Naive B cell (primary cell): Measurements from ENCODE around the gene AFAP1. TPM values are rescaled to one million over a fixed set of nuclear protein-coding genes. Genes with fewer than 3 reads are reported as not detected.

Experiments
- ATAC-seq, 2 donors: fragments of 150-1000 bp; cut with Tn5 transposase; 2 replicates each; pipeline ENCODE4 v1.10.0; 2021; ENCODE audit warnings: low read depth in 2 of 2, mild to moderate bottlenecking in 2 of 2, moderate library complexity in 2 of 2
- DNase-seq: peaks from one replicate; pipeline ENCODE4 v3.0.0; 2022
- H3K27ac Mint-ChIP-seq, 6 donors: one replicate each; pipeline ENCODE4 v1.8.0; 2020 to 2022; ENCODE audit warnings: mild to moderate bottlenecking in 6 of 6, mixed read lengths in 6 of 6, moderate library complexity in 5 of 6, inconsistent platforms in 2 of 6
- H3K27me3 Mint-ChIP-seq, 3 donors: one replicate each; pipeline ENCODE4 v1.8.0; 2021 to 2022; ENCODE audit warnings: mixed read lengths in 3 of 3, mild to moderate bottlenecking in 1 of 3
- H3K36me3 Mint-ChIP-seq, 2 donors: one replicate each; pipeline ENCODE4 v1.8.0; 2020 to 2022; ENCODE audit warnings: mixed read lengths in 2 of 2, inconsistent platforms in 1 of 2, mild to moderate bottlenecking in 1 of 2
- H3K4me1 Mint-ChIP-seq, 3 donors: one replicate each; pipeline ENCODE4 v1.8.0; 2020 to 2022; ENCODE audit warnings: mixed read lengths in 3 of 3, inconsistent platforms in 1 of 3, mild to moderate bottlenecking in 1 of 3, moderate library complexity in 1 of 3
- H3K4me3 Mint-ChIP-seq, 8 donors: one replicate each; pipeline ENCODE4 v1.8.0; 2020 to 2022; ENCODE audit warnings: mild to moderate bottlenecking in 8 of 8, mixed read lengths in 8 of 8, moderate library complexity in 8 of 8, inconsistent platforms in 2 of 8
- H3K9me3 Mint-ChIP-seq, 7 donors: one replicate each; pipeline ENCODE4 v1.8.0; 2020 to 2022; ENCODE audit warnings: mixed read lengths in 7 of 7, mild to moderate bottlenecking in 5 of 7, inconsistent platforms in 2 of 7, moderate library complexity in 1 of 7
- polyA plus RNA-seq, 6 donors: library from polyadenylated mRNA; unstranded; fragments of 300-500 nt; fragmentation: Illumina TruSeq; gene quantifications; one replicate each; pipeline ENCODE4 v1.2.3, GENCODE V29; 2021; ENCODE audit warnings: low read depth in 6 of 6

AFAP1 gene
- polyA plus RNA-seq, 6 donors from 2014 or later, result not detected

DNA sequence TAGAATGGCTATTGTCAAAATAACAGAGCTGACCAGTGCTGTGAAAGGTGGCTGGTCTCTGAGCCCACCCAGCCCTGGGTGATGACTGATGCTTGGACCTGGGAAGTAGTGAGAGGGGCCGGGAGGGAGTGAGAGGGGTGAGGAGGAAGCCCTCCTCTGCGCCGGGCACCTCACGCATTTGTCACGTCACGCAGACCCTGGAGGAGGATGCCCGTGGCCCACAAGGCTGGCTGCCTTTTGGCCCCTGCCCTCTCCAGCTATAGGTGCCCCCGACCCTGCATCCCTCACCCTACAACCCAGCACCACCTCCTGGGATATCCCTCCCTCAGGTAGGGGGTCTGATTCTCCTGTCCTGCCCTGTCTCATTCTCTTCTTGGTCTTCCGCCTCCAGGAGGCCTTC is 207.4 kb downstream of the AFAP1 start:
- H3K27me3 Mint-ChIP-seq, result peaks cover 0 to 11% (median 7%) of the 10 kb centered on the region in 3 donors
- ATAC-seq (no peak), DNase-seq (no peak)
- no peak overlapping the region for H3K4me3 Mint-ChIP-seq
- no peaks in the 10 kb centered on the region for H3K9me3 Mint-ChIP-seq
- peaks cover 0 to 5% (median 0%) of the 10 kb centered on the region in 3 donors for H3K4me1 Mint-ChIP-seq
- no peaks in the 10 kb centered on the region for H3K36me3 Mint-ChIP-seq
- H3K27ac Mint-ChIP-seq, result no peak overlapping the region

DNA sequence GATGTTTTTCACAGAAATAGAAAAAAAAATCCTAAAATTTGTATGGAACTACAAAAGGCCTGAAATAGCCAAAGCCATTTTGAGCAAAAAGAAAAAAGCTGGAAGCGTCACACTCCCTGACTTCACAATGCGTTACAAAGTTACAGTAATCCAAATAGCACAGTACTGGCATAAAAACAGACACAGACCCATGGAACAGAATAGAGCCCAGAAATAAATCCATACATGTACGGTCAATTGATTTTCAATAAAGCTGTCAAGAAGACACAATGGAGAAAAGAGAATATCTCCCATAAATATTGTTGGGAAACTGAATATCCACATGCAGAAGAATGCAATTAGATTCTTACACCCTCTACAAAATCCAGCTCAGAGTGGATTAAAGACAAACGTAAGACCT is 208.2 kb downstream of the AFAP1 start:
- Mint-ChIP-seq H3K27me3 (peaks cover 0 to 11% (median 7%) of the 10 kb centered on the region in 3 donors), H3K4me3 (no peak overlapping the region), H3K36me3 (no peaks in the 10 kb centered on the region), H3K4me1 (peaks cover 0 to 5% (median 0%) of the 10 kb centered on the region in 3 donors), H3K9me3 (no peaks in the 10 kb centered on the region), H3K27ac (no peak overlapping the region)
- no peak for DNase-seq
- ATAC-seq, result no peak

DNA sequence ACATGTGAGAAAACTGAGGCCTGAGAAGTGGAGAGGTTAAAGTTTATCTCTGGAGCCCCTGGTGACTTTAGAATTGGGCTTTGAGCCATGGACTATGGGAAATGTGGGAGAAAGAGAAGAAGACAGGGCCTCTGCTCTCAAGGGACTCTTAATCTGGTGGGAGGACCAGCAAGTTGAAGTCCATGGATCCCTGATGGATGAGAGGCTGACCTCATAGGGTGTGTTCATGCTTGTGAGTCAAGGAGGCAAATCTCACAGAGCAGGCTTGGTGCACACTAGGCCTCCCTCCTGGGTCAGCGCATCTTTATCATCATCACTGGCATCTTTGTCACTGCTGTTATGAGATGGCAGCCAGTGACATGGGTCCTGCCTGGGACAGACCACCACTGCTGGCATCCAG is 211.9 kb downstream of the AFAP1 start:
- H3K36me3 Mint-ChIP-seq, result no peaks in the 10 kb centered on the region
- H3K9me3 Mint-ChIP-seq, result peaks cover 0 to 11% (median 0%) of the 10 kb centered on the region in 7 donors
- H3K4me3 Mint-ChIP-seq, result no peak overlapping the region
- no peak for DNase-seq
- H3K4me1 Mint-ChIP-seq, result no peaks in the 10 kb centered on the region
- peaks cover 0 to 8% (median 0%) of the 10 kb centered on the region in 3 donors for H3K27me3 Mint-ChIP-seq
- no peak overlapping the region for H3K27ac Mint-ChIP-seq
- ATAC-seq, result no peak

DNA sequence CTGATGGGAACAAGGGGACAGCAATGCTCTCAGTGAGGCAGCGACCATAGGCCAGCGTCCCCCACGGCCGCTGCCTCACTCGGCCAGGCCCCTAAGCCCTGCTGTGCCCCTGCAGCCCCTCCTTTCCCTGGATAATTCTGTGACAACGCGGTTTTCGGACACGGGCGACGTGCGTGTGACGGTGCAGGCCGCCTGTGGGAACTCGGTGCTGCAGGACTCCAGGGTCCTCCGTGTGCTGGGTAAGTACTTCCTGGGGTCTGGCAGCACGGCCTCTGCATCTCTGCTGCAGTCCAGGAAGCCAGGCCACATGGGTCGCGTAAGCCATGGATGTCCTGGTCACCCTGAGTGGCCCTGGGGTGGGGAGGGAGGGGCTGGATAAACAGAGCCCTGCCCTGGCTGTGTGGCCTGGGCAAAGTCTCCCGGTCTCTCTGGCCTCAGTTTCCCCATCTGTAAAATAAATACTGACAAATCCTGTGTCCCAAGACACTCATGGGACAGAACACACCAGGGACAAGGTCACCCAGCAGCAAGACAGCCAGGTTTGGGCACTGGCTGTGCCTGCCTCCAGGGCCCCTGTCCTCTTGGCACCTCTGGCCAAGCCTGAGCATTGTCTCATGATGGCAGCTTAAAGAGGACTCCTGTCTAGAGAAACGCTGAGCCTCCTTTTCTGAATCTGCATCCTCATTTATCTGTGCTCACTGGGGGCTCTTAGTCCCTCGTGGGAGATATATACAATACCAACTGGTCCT is 212.8 kb downstream of the AFAP1 start:
- H3K4me1 Mint-ChIP-seq, result no peaks in the 10 kb centered on the region
- ATAC-seq (no peak), DNase-seq (no peak)
- H3K36me3 Mint-ChIP-seq, result no peaks in the 10 kb centered on the region
- H3K4me3 Mint-ChIP-seq, result no peak overlapping the region
- H3K27me3 Mint-ChIP-seq, result peaks cover 0 to 15% (median 7%) of the 10 kb centered on the region in 3 donors
- H3K27ac Mint-ChIP-seq, result no peak overlapping the region
- H3K9me3 Mint-ChIP-seq, result peaks cover 0 to 11% (median 0%) of the 10 kb centered on the region in 7 donors

DNA sequence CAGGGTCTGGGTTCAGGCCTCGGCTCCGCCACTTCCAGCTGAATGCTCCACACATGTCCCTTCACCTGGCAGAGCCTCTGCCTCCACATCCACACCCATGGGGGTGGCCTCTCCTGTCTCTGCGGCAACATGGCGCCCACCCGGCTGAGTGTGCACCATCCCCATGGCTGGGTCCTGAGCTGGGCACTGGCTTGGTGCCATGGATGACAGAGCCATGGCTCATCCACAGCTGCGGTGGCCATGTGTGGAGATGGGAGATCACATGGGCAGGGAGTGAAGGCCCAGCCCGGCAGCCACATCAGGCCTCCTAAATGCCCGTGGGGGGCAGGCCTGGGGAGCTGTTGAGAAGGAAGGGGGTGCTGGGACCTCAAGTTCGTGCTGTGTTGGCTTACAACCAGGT is 213.7 kb downstream of the AFAP1 start:
- no peak for ATAC-seq
- Mint-ChIP-seq H3K9me3 (peaks cover 0 to 11% (median 0%) of the 10 kb centered on the region in 7 donors), H3K4me1 (no peaks in the 10 kb centered on the region), H3K4me3 (no peak overlapping the region), H3K27ac (no peak overlapping the region), H3K27me3 (peaks cover 0 to 15% (median 7%) of the 10 kb centered on the region in 3 donors), H3K36me3 (no peaks in the 10 kb centered on the region)
- no peak for DNase-seq

DNA sequence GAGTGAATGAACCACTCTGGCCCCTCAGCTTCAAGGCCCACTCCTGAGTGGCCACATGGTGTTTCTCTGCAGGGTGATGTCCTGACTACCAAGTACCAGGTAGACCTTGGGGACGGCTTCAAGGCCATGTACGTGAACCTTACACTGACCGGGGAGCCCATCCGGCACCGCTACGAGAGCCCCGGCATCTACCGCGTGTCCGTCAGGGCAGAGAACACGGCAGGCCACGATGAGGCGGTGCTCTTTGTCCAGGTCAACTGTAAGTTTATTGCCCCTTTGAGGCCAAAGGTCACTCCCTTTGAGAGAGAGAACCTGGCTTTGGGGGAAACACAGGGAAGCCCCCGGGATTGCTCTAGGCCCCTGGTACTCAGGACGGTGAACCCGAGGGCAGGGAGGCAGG is 216.0 kb downstream of the AFAP1 start:
- H3K9me3 Mint-ChIP-seq, result peaks cover 0 to 11% (median 0%) of the 10 kb centered on the region in 7 donors
- H3K27me3 Mint-ChIP-seq, result peaks cover 11 to 22% (median 17%) of the 10 kb centered on the region in 3 donors
- ATAC-seq (no peak), DNase-seq (no peak)
- no peak overlapping the region for H3K4me3 Mint-ChIP-seq
- no peak overlapping the region for H3K27ac Mint-ChIP-seq
- no peaks in the 10 kb centered on the region for H3K4me1 Mint-ChIP-seq
- no peaks in the 10 kb centered on the region for H3K36me3 Mint-ChIP-seq

DNA sequence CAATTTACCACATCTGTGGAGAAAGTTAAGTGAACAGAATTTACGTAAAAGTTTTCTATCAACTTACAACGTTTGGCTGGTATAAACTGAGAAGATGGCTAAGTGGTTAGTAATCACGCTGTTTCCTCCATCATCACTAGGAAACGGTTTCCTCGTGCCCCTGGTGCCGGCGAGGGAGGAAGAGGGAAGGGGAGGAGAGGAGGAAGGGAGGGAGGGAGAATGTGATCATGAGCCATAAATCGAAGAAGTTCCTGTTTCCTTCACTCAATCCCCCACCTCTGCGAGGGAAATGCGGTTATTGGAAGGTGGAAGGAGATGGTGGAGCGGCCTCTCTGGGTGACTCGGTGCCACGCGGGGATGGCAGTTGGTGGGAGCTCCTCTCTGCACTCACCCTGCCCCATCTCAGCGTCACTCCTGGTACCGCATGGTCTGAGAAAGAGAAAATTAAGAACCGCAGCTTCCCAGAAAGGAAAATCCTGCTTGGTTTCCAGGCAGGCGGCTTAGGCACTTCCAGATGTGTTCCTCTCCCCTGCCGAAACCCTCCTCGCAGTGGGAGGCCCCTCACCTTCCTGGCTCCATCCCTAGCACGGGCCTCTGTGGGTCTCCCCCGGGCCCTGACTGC is 216.8 kb downstream of the AFAP1 start:
- Mint-ChIP-seq H3K27me3 (peaks cover 18 to 27% (median 20%) of the 10 kb centered on the region in 3 donors), H3K9me3 (peaks cover 0 to 11% (median 0%) of the 10 kb centered on the region in 7 donors), H3K4me3 (no peak overlapping the region), H3K4me1 (no peaks in the 10 kb centered on the region), H3K36me3 (no peaks in the 10 kb centered on the region), H3K27ac (no peak overlapping the region)
- ATAC-seq, result no peak
- no peak for DNase-seq

DNA sequence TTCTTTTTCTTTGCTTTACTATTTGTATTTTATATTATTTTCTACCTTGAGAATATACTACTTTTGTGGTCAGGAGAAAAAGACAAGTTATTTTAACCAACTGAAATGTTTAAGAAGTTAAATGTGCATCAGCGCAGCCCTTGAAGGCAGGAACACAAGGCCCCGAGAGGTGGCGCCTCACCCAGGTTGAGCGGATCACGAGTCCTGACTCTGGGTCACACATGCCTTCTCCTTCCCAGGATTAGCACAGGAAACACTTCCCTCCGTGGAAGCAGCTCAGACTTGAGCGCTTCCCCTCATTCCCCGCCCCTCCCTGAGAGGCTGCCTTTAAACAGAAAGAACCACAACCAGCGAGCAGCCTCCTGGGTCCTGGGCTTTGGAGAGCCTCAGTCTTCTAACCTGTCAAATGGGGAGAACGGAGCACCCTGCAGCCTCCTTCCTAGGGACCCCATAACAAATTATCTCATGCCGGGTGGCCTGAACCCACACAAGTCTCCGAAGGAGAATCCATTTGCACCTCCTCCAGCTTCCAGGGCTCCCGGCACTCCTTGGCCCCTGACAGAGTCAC is 217.6 kb downstream of the AFAP1 start:
- ATAC-seq, result no peak
- Mint-ChIP-seq H3K36me3 (no peaks in the 10 kb centered on the region), H3K27me3 (peaks cover 18 to 28% (median 24%) of the 10 kb centered on the region in 3 donors), H3K9me3 (peaks cover 0 to 11% (median 0%) of the 10 kb centered on the region in 7 donors), H3K27ac (no peak overlapping the region), H3K4me3 (no peak overlapping the region), H3K4me1 (no peaks in the 10 kb centered on the region)
- no peak for DNase-seq

DNA sequence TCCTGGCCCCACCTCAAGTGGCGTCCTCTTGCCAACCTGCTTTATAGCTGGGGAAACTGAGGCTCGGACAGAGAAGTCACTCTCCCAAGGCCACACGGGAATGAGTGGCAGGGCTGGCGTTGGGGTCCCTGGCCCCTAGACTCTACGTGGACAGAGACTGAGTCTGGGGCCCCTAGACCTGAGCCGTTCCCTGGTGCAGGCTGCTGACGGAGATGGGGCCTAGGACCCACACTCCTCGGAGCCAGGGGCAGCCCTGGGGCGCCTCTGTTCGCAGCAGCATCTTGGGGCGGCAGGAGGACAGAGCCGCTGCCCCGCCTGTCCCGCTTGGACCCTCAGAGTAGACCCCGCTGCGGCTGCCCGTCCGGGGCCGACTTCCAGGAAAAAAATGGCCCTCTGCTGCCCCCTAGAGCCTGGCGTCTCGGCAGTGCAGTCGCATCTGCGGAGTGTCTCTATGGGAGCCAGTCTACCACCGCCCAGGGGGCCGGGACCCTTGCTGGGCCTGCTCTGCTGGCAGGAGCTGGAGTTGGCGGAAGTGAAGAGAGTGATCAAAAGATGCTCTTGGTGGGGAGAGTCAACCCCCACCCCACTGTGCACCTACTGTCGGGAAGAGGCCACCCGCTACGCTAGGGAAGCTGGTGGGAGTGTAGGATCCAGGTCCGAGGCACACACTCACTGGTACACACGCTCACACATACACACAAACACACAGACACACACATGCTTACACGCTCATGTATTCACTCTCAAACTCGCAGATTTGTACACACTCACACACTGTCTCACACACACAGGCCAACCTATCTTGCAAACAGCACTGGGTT is 220.1 kb downstream of the AFAP1 start:
- Mint-ChIP-seq H3K36me3 (peaks cover 0 to 6% of the 10 kb centered on the region in 2 donors), H3K4me3 (no peak overlapping the region), H3K9me3 (peaks cover 0 to 14% (median 2%) of the 10 kb centered on the region in 7 donors), H3K27ac (no peak overlapping the region), H3K4me1 (no peaks in the 10 kb centered on the region), H3K27me3 (peaks cover 24 to 39% (median 24%) of the 10 kb centered on the region in 3 donors)
- ATAC-seq (no peak), DNase-seq (no peak)

DNA sequence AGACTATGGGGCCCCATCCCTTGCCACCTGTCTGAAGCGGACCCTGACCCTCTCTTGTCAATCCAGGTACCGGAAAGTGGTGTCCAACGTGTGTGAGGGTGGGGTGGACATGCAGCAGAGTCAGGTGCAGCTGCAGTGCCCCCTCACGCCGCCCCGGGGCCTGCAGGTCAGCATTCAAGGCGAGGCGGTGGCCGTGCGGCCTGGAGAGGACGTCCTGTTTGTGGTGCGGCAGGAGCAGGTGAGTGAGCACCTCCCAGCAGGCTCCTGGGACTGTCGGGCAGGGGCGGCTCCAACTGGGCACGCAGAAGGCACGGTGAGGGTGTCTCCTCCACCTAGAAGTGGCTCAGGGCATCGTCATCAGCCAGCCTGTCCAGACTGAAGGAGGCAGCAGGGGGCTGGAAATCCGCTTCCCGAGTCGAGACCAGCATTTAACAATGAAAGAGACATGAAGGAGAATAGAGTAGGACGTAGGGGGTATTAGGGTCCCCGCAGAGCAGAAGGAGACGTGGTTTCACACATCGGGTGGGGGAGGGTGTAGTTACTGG is 221.6 kb downstream of the AFAP1 start:
- H3K4me1 Mint-ChIP-seq, result no peaks in the 10 kb centered on the region
- H3K27ac Mint-ChIP-seq, result peak overlapping the region in 1 of 6 donors; percentile 86
- H3K27me3 Mint-ChIP-seq, result peaks cover 24 to 39% (median 24%) of the 10 kb centered on the region in 3 donors
- peaks cover 0 to 5% (median 2%) of the 10 kb centered on the region in 7 donors for H3K9me3 Mint-ChIP-seq
- DNase-seq (no peak), ATAC-seq (no peak)
- peaks cover 0 to 7% of the 10 kb centered on the region in 2 donors for H3K36me3 Mint-ChIP-seq
- H3K4me3 Mint-ChIP-seq, result no peak overlapping the region

DNA sequence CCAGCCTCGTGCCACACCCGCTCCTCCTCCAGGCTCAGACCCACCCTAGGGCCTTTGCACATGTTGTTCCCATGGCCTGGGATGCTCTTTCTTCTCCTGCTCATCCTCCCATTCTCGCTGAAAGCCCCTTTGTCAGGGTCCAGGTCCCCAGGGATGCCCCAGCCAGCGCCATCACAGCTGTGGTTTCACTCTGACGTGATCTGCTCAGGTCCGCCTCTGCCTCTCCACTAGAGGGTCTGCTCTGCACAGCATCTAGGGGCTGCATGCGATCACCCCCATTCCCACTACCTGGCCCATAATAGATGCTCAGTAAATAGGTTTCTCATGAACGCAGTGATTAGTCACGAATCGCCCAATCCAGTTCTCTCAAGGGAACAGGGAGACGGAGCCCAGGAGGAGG is 222.5 kb downstream of the AFAP1 start:
- no peak overlapping the region for H3K27ac Mint-ChIP-seq
- ATAC-seq, result no peak
- peaks cover 0 to 5% (median 2%) of the 10 kb centered on the region in 7 donors for H3K9me3 Mint-ChIP-seq
- H3K27me3 Mint-ChIP-seq, result peaks cover 18 to 33% (median 24%) of the 10 kb centered on the region in 3 donors
- no peaks in the 10 kb centered on the region for H3K4me1 Mint-ChIP-seq
- peaks cover 0 to 7% of the 10 kb centered on the region in 2 donors for H3K36me3 Mint-ChIP-seq
- no peak for DNase-seq
- H3K4me3 Mint-ChIP-seq, result no peak overlapping the region

DNA sequence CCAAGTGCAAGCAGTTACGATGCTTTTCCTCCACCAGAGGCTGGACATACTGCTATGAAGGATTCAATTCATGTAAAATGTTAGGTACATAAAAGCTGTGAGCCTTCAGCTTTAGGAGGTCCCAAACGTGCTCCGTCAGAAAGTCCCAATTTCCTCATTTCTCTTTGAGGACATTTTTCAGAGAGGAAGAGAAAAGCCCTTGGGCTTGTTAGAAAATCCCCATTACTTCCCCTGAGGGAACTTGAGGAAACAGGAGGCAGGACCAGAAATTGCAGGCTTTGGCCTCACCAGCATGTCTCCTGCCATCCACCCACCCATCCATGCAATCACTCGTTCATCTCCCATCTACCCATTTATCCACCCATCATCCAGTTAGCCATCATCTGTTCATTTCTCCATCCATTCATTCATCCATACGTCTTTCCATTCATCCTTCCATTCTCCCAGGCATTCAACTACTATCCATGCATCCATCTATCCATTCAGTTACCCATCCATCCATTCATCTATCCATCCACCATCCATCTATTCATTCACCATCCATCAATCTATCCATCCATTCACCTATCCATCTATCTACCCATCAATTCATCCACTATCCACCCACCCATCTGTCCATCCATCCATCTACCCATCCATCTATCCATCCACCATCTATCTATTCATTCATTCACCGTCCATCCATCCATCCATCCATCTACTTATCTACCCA is 223.5 kb downstream of the AFAP1 start:
- peaks cover 17 to 31% (median 24%) of the 10 kb centered on the region in 3 donors for H3K27me3 Mint-ChIP-seq
- peaks cover 0 to 7% of the 10 kb centered on the region in 2 donors for H3K36me3 Mint-ChIP-seq
- peaks cover 0 to 5% (median 2%) of the 10 kb centered on the region in 7 donors for H3K9me3 Mint-ChIP-seq
- ATAC-seq (no peak), DNase-seq (no peak)
- no peak overlapping the region for H3K4me3 Mint-ChIP-seq
- H3K27ac Mint-ChIP-seq, result peak overlapping the region in 1 of 6 donors; percentile 10
- no peaks in the 10 kb centered on the region for H3K4me1 Mint-ChIP-seq
